ENCODE measurements around the gene KCTD5.
A peak's percentile ranks its signal among the peaks of the same experiment; 100 is the strongest.
"Not testable (repeated sequence)": the region's sequence is repeated elsewhere in the genome, so short reads cannot be mapped to it uniquely, and the experiment has no call there.

Gene KCTD5

GRCh38 chr16:2663553-2664546 lies 18.5 kb upstream of the KCTD5 start:
- peak in 1 of 3 donors; percentile 8 for DNase-seq
- CTCF ChIA-PET = interaction anchor here (1.8 kb wide), 1 partner anchor 15 kb away, joined by 9 read pairs; no protein-coding TSS in a partner anchor
- POLR2A ChIA-PET = no interaction called here
- WGBS (ENCODE audit: insufficient coverage) = 84% methylated on average over 18 of the region's 23 CpGs
- no peaks in the 10 kb centered on the region for H3K27me3 ChIP-seq (replicated peaks in 2 of 5; ENCODE audit: control insufficient read depth in 4 of 5, insufficient read depth in 5 of 5, low read length in 4 of 5)
- H3K4me1 ChIP-seq (ENCODE audit: control extremely low read depth in 1 of 4, control insufficient read depth in 4 of 4, insufficient read depth in 4 of 4, low read length in 3 of 4) = peaks cover 0 to 1% (median 0%) of the 10 kb centered on the region in 4 experiments
- H3K36me3 ChIP-seq (ENCODE audit: control insufficient read depth in 4 of 4, insufficient read depth in 4 of 4, low read length in 3 of 4) = peaks cover 0 to 18% (median 2%) of the 10 kb centered on the region in 4 experiments
- peak overlapping the region in 1 of 2 experiments; percentile 21 for H3K27ac ChIP-seq (ENCODE audit: insufficient read depth in 1 of 2, low read depth in 1 of 2, low read length in 2 of 2, poor library complexity in 1 of 2, severe bottlenecking in 2 of 2)
- no peak overlapping the region for H3K4me3 ChIP-seq (ENCODE audit: control insufficient read depth in 1 of 7, extremely low read depth in 1 of 7, insufficient read depth in 4 of 7, low read depth in 2 of 7, low read length in 6 of 7)
- H3K9me3 ChIP-seq (ENCODE audit: control extremely low read depth in 1 of 5, control insufficient read depth in 4 of 5, insufficient read depth in 2 of 5, low read depth in 1 of 5, low read length in 4 of 5) = no peaks in the 10 kb centered on the region

GRCh38 chr16:2664574-2664982 lies 17.7 kb upstream of the KCTD5 start:
- CTCF ChIA-PET = interaction anchor here (1.8 kb wide), 1 partner anchor 16 kb away, joined by 9 read pairs; no protein-coding TSS in a partner anchor
- H3K36me3 ChIP-seq (ENCODE audit: control insufficient read depth in 4 of 4, insufficient read depth in 4 of 4, low read length in 3 of 4) = peaks cover 0 to 19% (median 2%) of the 10 kb centered on the region in 4 experiments
- H3K4me1 ChIP-seq (ENCODE audit: control extremely low read depth in 1 of 4, control insufficient read depth in 4 of 4, insufficient read depth in 4 of 4, low read length in 3 of 4) = peaks cover 0 to 1% (median 0%) of the 10 kb centered on the region in 4 experiments
- no peak overlapping the region for H3K4me3 ChIP-seq (ENCODE audit: control insufficient read depth in 1 of 7, extremely low read depth in 1 of 7, insufficient read depth in 4 of 7, low read depth in 2 of 7, low read length in 6 of 7)
- H3K9me3 ChIP-seq (ENCODE audit: control extremely low read depth in 1 of 5, control insufficient read depth in 4 of 5, insufficient read depth in 2 of 5, low read depth in 1 of 5, low read length in 4 of 5) = no peaks in the 10 kb centered on the region
- no peak overlapping the region for H3K27ac ChIP-seq (ENCODE audit: insufficient read depth in 1 of 2, low read depth in 1 of 2, low read length in 2 of 2, poor library complexity in 1 of 2, severe bottlenecking in 2 of 2)
- no peaks in the 10 kb centered on the region for H3K27me3 ChIP-seq (replicated peaks in 2 of 5; ENCODE audit: control insufficient read depth in 4 of 5, insufficient read depth in 5 of 5, low read length in 4 of 5)
- DNase-seq = no peak
- POLR2A ChIA-PET = no interaction called here
- 92% methylated on average over 9 of the region's 9 CpGs for WGBS (ENCODE audit: insufficient coverage)

- peaks cover 0 to 19% (median 2%) of the 10 kb centered on the region in 4 experiments for H3K36me3 ChIP-seq (ENCODE audit: control insufficient read depth in 4 of 4, insufficient read depth in 4 of 4, low read length in 3 of 4)
- H3K27me3 ChIP-seq (replicated peaks in 2 of 5; ENCODE audit: control insufficient read depth in 4 of 5, insufficient read depth in 5 of 5, low read length in 4 of 5); H3K4me3 ChIP-seq (ENCODE audit: control insufficient read depth in 1 of 7, extremely low read depth in 1 of 7, insufficient read depth in 4 of 7, low read depth in 2 of 7, low read length in 6 of 7); CTCF ChIA-PET; POLR2A ChIA-PET; H3K27ac ChIP-seq (ENCODE audit: insufficient read depth in 1 of 2, low read depth in 1 of 2, low read length in 2 of 2, poor library complexity in 1 of 2, severe bottlenecking in 2 of 2); DNase-seq; H3K4me1 ChIP-seq (ENCODE audit: control extremely low read depth in 1 of 4, control insufficient read depth in 4 of 4, insufficient read depth in 4 of 4, low read length in 3 of 4); H3K9me3 ChIP-seq (ENCODE audit: control extremely low read depth in 1 of 5, control insufficient read depth in 4 of 5, insufficient read depth in 2 of 5, low read depth in 1 of 5, low read length in 4 of 5): not testable (repeated sequence)
- WGBS (ENCODE audit: insufficient coverage) = 96% methylated on average over 7 of the region's 7 CpGs
Measured at GRCh38 chr16:2666671-2667070, 15.7 kb upstream of the KCTD5 start.

- H3K36me3 ChIP-seq (ENCODE audit: control insufficient read depth in 4 of 4, insufficient read depth in 4 of 4, low read length in 3 of 4) = peaks cover 0 to 16% (median 0%) of the 10 kb centered on the region in 4 experiments
- POLR2A ChIA-PET; H3K4me3 ChIP-seq (ENCODE audit: control insufficient read depth in 1 of 7, extremely low read depth in 1 of 7, insufficient read depth in 4 of 7, low read depth in 2 of 7, low read length in 6 of 7); H3K27me3 ChIP-seq (replicated peaks in 2 of 5; ENCODE audit: control insufficient read depth in 4 of 5, insufficient read depth in 5 of 5, low read length in 4 of 5); DNase-seq; H3K9me3 ChIP-seq (ENCODE audit: control extremely low read depth in 1 of 5, control insufficient read depth in 4 of 5, insufficient read depth in 2 of 5, low read depth in 1 of 5, low read length in 4 of 5); CTCF ChIA-PET; H3K27ac ChIP-seq (ENCODE audit: insufficient read depth in 1 of 2, low read depth in 1 of 2, low read length in 2 of 2, poor library complexity in 1 of 2, severe bottlenecking in 2 of 2): not testable (repeated sequence)
- 95% methylated on average over 5 of the region's 10 CpGs for WGBS (ENCODE audit: insufficient coverage)
- H3K4me1 ChIP-seq (ENCODE audit: control extremely low read depth in 1 of 4, control insufficient read depth in 4 of 4, insufficient read depth in 4 of 4, low read length in 3 of 4) = peaks cover 6 to 21% (median 15%) of the 10 kb centered on the region in 4 experiments
Measured at GRCh38 chr16:2669587-2669986, 12.7 kb upstream of the KCTD5 start.

GRCh38 chr16:2670017-2670416 lies 12.3 kb upstream of the KCTD5 start:
- H3K27ac ChIP-seq (ENCODE audit: insufficient read depth in 1 of 2, low read depth in 1 of 2, low read length in 2 of 2, poor library complexity in 1 of 2, severe bottlenecking in 2 of 2); POLR2A ChIA-PET; H3K9me3 ChIP-seq (ENCODE audit: control extremely low read depth in 1 of 5, control insufficient read depth in 4 of 5, insufficient read depth in 2 of 5, low read depth in 1 of 5, low read length in 4 of 5); H3K27me3 ChIP-seq (replicated peaks in 2 of 5; ENCODE audit: control insufficient read depth in 4 of 5, insufficient read depth in 5 of 5, low read length in 4 of 5); H3K4me3 ChIP-seq (ENCODE audit: control insufficient read depth in 1 of 7, extremely low read depth in 1 of 7, insufficient read depth in 4 of 7, low read depth in 2 of 7, low read length in 6 of 7): not testable (repeated sequence)
- Histone ChIP-seq H3K4me1 (ENCODE audit: control extremely low read depth in 1 of 4, control insufficient read depth in 4 of 4, insufficient read depth in 4 of 4, low read length in 3 of 4) (peaks cover 6 to 24% (median 16%) of the 10 kb centered on the region in 4 experiments), H3K36me3 (ENCODE audit: control insufficient read depth in 4 of 4, insufficient read depth in 4 of 4, low read length in 3 of 4) (peaks cover 0 to 14% (median 0%) of the 10 kb centered on the region in 4 experiments)
- peak; percentile 38 to 58 (median 49) for DNase-seq
- 8% methylated on average over 10 of the region's 15 CpGs for WGBS (ENCODE audit: insufficient coverage)
- CTCF ChIA-PET = interaction anchor here (1.1 kb wide), 1 partner anchor 48 kb away, joined by 3 read pairs; no protein-coding TSS in a partner anchor

GRCh38 chr16:2671193-2671592 lies 11.1 kb upstream of the KCTD5 start:
- H3K27ac ChIP-seq (ENCODE audit: insufficient read depth in 1 of 2, low read depth in 1 of 2, low read length in 2 of 2, poor library complexity in 1 of 2, severe bottlenecking in 2 of 2); CTCF ChIA-PET; H3K27me3 ChIP-seq (replicated peaks in 2 of 5; ENCODE audit: control insufficient read depth in 4 of 5, insufficient read depth in 5 of 5, low read length in 4 of 5); H3K9me3 ChIP-seq (ENCODE audit: control extremely low read depth in 1 of 5, control insufficient read depth in 4 of 5, insufficient read depth in 2 of 5, low read depth in 1 of 5, low read length in 4 of 5); POLR2A ChIA-PET; H3K4me3 ChIP-seq (ENCODE audit: control insufficient read depth in 1 of 7, extremely low read depth in 1 of 7, insufficient read depth in 4 of 7, low read depth in 2 of 7, low read length in 6 of 7): not testable (repeated sequence)
- WGBS (ENCODE audit: insufficient coverage) = 90% methylated on average over 6 of the region's 10 CpGs
- Histone ChIP-seq H3K4me1 (ENCODE audit: control extremely low read depth in 1 of 4, control insufficient read depth in 4 of 4, insufficient read depth in 4 of 4, low read length in 3 of 4) (peaks cover 6 to 24% (median 16%) of the 10 kb centered on the region in 4 experiments), H3K36me3 (ENCODE audit: control insufficient read depth in 4 of 4, insufficient read depth in 4 of 4, low read length in 3 of 4) (peaks cover 0 to 14% (median 0%) of the 10 kb centered on the region in 4 experiments)
- DNase-seq = peak in 1 of 3 donors; percentile 33

GRCh38 chr16:2671741-2672140 lies 10.6 kb upstream of the KCTD5 start:
- H3K27me3 ChIP-seq (replicated peaks in 2 of 5; ENCODE audit: control insufficient read depth in 4 of 5, insufficient read depth in 5 of 5, low read length in 4 of 5) = no peaks in the 10 kb centered on the region
- H3K4me3 ChIP-seq (ENCODE audit: control insufficient read depth in 1 of 7, extremely low read depth in 1 of 7, insufficient read depth in 4 of 7, low read depth in 2 of 7, low read length in 6 of 7) = peak overlapping the region in 2 of 7 experiments; percentile 63 to 72
- no peak overlapping the region for H3K27ac ChIP-seq (ENCODE audit: insufficient read depth in 1 of 2, low read depth in 1 of 2, low read length in 2 of 2, poor library complexity in 1 of 2, severe bottlenecking in 2 of 2)
- CTCF ChIA-PET = interaction anchor here (1.9 kb wide), 1 partner anchor 10 kb away, joined by 6 read pairs; no protein-coding TSS in a partner anchor
- H3K4me1 ChIP-seq (ENCODE audit: control extremely low read depth in 1 of 4, control insufficient read depth in 4 of 4, insufficient read depth in 4 of 4, low read length in 3 of 4) = peaks cover 6 to 24% (median 16%) of the 10 kb centered on the region in 4 experiments
- WGBS (ENCODE audit: insufficient coverage) = 93% methylated on average over 13 of the region's 13 CpGs
- H3K36me3 ChIP-seq (ENCODE audit: control insufficient read depth in 4 of 4, insufficient read depth in 4 of 4, low read length in 3 of 4) = peaks cover 0 to 14% (median 0%) of the 10 kb centered on the region in 4 experiments
- no peak for DNase-seq
- H3K9me3 ChIP-seq (ENCODE audit: control extremely low read depth in 1 of 5, control insufficient read depth in 4 of 5, insufficient read depth in 2 of 5, low read depth in 1 of 5, low read length in 4 of 5) = no peaks in the 10 kb centered on the region
- POLR2A ChIA-PET = interaction anchor here (0.6 kb wide), 1 partner anchor 10 kb away, joined by 3 read pairs; no protein-coding TSS in a partner anchor

Measured in common myeloid progenitor, CD34-positive (primary cell).